ENCODE measurements around the gene COMMD2.

Gene COMMD2

GRCh38 chr3:149713730-149714654, 38.3 kb downstream of the COMMD2 start:
- Histone ChIP-seq H3K27ac (no peak overlapping the region), H3K4me3 (no peak overlapping the region)

GRCh38 chr3:149706905-149707304, 45.4 kb downstream of the COMMD2 start:
- Histone ChIP-seq H3K27ac (peak overlapping the region in 6 of 21 experiments; percentile 5 to 66 (median 42)), H3K4me3 (no peak overlapping the region)

- Histone ChIP-seq H3K27ac (no peak overlapping the region), H3K4me3 (no peak overlapping the region)
Observed at GRCh38 chr3:149705416-149705815, 46.9 kb downstream of the COMMD2 start.

- H3K4me3 ChIP-seq, result no peak overlapping the region
- peak overlapping the region in 10 of 21 experiments; percentile 14 to 81 (median 58) for H3K27ac ChIP-seq
Observed at GRCh38 chr3:149703466-149703865, 48.8 kb downstream of the COMMD2 start.

- Histone ChIP-seq H3K27ac (peak overlapping the region in 19 of 21 experiments; percentile 19 to 84 (median 64)), H3K4me3 (no peak overlapping the region)
Observed at GRCh38 chr3:149702691-149703441, 49.4 kb downstream of the COMMD2 start.

- Histone ChIP-seq H3K27ac (peak overlapping the region in 15 of 21 experiments; percentile 22 to 84 (median 70)), H3K4me3 (no peak overlapping the region)
Observed at GRCh38 chr3:149701977-149702350, 50.3 kb downstream of the COMMD2 start.

GRCh38 chr3:149701206-149701976, 50.9 kb downstream of the COMMD2 start:
- H3K27ac ChIP-seq, result peak overlapping the region in 16 of 21 experiments; percentile 22 to 84 (median 67)
- H3K4me3 ChIP-seq, result no peak overlapping the region
